DMS53 treated with DMSO at 0.1 percent for 48 hours (cell line): ENCODE results near the gene PARM1.

ENCODE experiments used
- DNase-seq: peaks from one replicate; lab custom pipeline; 2025; ENCODE audit not compliant: unreplicated experiment; lab: John Stamatoyannopoulos, UW

PARM1 gene

DNA sequence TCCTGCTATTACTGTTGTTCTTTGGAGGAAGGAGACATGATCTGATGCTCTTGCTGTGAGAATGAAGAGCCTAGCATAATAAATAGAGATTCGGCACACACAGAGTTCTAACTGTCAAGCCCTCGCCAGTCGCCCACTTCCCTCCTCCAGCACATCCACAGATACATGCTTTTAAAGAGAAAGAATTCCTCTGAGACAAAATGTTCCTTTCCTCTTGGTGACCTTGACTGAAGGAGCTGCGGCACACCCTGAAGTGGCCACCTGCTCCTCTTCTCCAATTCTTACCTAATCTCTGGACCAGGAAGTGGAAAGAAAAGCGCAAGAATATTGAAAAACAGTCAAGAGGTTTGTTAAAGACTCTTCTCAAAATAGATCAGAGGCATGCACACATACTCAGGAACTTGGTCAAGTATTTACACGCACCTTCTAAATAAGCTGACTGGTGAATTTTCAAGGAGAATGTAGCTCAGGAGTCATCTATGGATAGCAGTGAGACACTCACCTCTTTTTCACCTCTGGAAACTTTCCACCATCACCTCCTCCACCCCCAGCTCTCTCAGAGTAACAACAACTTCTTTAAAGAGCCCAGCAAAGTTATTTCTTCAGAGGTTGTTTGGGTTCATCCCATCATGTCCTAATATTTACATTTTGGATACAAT is 95.4 kb downstream of the PARM1 start:
- no peak for DNase-seq

DNA sequence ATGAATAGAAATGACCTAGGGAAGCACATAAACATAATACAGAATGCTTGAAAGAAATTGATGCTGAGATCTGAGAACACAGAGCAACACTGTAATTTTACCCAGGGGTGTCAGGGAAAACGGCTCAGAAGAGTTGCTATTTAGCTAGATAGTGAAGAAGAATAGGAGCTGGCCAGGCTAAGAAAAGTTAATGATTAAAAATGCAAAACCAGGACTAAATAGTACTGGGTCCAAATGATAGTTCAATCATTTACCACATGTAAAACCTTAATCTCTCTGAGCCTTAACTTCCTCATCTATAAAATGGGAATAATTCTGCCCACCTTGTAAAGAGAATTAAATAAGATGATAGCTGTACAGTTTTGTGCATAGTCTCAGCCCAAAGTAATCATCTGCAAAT is 97.1 kb downstream of the PARM1 start:
- DNase-seq: no peak

DNA sequence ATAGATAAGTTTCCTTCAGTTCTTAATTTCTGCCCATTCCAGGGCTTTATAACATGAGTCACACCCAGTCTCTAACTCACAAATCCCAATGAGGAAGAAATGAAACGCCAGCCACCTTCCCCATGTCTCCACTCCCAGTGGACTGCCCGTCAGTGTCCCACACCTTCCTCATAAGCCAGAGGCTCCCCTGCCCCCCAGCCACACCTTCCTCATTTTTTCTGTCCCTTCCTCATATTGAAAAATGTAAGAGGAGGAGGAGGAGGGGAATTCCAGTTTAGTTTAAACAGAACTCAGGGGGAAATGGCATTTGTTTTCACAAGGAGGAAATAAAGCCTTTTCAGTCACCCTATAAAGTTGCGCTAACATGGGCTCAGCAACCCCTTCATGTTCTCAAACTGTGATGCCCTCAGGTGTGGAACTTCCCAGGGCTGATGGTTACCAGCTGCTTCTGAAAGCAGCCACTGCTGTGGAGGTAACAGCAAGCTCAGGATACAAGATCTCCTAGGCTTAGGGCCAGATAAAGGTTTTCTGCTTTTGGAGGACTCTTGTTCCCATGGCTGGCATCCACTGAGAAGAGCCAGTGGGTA is 97.8 kb downstream of the PARM1 start:
- no peak for DNase-seq

DNA sequence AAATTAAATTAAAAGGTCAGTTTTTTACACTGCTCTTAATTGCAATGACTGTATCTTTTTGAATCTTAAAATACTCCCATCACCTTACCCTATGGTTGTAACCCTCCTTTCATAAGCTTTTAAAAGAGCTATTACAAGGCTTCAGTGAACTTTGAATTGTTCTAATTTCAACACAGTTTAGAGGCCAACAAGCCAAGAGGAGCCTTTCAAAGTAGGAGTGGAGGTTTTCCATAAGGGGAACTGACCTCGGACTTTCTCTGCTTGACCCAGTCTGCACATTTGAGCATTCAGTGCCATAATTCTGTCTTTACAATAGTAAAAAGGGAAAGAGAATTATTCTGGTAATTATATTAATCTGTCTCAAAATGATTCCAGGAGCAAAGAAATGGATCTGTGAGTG is 98.9 kb downstream of the PARM1 start:
- no peak for DNase-seq

DNA sequence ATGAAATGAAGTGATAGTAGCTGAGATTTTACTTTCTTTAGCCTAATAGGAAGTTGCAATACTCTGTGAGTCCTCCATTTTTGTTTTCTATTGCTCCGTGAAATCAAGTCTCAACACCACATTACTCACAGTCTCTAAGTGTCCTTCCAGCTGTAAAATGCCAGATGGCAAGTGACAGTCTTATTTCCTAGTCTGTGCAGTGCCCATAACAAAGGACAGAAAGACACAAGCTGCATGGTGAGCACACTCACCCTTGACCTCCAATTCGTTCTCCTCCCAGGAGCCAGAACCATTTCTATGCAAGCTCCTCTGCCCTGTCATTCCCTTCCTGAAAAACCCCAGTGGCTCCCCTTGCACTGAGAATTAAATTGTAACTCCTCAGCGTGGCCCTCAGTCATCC is 101.6 kb downstream of the PARM1 start:
- DNase-seq: no peak

DNA sequence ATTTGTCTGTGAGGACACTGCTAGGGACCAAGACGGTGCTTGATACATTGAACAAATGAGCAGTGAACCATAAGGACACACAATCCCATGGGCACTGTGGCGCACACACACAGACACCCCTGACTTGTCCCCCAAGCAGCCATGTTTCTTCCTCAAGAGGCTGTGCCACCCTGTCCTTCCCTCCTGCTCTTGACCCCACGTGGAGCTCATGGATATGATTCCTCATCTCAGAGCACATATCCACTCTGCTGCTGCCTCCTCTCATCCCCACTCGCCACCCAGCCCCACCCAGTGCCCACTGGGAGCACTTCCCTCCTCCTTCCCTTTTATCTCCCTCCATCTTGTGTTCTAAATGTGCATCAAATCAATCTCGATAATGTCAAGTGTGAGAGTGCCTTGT is 102.4 kb downstream of the PARM1 start:
- no peak for DNase-seq

DNA sequence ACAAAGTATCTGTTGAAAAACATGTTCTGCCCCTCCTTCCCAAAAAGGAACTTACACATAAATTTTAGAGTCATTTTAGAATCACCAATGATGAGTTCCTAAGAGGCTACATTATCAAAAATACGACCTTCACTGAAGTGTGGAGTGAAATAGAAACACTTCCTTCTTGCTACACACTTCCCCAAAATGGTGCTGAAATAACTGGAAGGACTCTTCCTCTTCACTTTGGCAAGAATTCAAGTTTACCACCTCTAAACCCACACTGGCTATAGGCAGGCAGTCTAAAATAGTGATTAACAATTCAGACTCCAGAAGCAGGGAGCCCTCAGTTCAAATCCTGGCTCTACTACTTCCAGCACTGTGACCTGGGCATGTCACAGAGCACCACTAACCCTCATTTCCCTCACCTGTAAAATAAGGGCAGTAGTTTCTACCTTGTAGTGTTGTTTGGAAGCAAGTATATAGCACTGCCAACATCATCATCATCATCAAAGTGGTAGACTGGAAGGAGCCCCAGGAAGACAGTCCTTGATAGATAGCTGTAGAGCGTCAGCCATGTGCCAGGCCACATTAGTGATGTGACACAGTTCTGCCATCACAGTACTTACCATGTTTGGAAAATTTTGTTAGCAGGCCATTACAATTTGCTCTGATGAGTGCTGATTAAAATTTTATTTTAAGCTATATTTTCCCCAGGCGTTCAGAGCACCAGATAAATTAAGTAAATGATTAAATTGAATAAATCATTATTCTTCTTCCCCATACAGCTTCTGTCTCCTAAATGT is 103.3 kb downstream of the PARM1 start:
- DNase-seq: no peak

DNA sequence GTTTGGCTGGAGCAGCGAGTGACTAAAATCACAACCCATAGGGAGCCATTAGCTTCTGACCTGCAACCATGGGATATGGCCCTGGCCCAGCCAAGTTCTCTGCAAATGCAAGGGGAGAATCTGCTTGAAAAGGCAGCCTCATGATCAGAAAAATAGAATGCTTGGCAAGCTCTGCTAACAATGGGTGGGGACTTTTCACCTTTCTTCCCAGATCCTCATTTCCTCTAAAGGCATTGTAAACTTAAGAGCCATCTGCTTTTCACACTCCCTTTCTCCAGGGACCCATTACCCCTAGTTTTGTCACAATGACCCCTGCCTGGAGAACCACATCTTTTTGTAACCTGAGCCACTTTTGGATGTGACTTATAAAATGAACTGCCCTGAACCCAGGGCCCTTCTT is 104.3 kb downstream of the PARM1 start:
- no peak for DNase-seq

DNA sequence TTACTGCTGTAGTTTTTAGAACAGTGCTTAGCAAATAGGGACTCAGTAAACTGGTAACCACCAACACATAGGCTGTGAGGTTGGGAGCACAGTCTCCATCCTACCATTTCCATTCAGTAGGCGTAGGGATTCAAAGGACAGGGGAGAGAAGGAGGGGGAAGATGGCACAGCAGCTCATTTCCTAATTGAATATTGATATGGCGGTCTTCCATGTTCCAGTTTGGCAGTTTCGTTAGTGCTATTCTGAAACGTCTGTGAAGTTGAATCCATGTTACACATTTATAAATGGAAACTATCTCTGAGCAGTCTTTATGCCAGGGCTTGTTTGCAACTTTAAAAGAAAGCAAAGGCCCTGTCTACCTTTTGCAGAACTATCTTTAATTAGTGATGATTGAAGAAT is 105.5 kb downstream of the PARM1 start:
- DNase-seq: no peak

DNA sequence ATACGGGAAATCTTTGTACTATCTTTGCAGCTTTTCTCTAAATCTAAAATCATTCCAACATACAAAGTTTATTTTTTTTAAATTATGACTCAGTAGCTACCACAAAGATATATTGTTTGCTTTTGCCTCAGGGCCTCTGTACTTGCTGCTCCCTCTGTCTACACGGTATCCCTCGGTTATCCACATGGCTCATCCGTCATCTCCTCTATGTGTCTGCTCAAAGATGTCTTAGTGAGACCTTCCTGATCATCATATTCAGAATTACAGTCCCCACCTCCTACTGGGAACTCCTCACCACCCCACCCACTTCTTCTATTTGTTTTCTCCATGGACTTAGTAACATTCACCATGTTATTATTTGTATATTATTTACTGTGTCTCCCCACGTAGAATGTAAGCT is 107.8 kb downstream of the PARM1 start:
- DNase-seq: no peak

DNA sequence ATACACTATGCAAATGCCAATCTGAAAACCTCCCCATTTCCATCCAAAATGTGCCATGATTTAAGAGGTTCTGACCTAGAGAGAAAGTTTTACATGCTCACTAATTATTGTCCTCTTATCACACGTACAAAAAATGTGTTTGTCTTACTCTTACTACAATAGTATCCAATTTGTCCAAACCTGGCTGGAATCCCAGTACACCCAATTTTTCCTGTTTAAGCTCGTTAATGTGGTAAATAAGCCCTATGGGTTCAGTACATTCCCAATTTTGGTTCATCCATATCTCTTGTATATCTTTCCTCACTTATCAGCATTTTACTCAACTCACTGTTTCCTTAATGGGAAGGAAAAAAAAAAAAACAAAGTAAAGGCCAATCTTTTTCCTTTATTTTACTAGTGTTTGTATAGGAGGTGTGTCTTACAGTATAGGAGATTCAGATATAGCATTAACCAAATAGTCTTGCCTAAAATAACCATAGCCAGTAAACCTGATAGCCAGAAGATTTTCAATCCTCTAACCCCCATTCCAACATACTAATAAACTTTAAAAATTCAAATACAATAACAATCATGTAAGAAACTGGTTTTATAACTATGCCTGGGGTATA is 109.8 kb downstream of the PARM1 start:
- no peak for DNase-seq

DNA sequence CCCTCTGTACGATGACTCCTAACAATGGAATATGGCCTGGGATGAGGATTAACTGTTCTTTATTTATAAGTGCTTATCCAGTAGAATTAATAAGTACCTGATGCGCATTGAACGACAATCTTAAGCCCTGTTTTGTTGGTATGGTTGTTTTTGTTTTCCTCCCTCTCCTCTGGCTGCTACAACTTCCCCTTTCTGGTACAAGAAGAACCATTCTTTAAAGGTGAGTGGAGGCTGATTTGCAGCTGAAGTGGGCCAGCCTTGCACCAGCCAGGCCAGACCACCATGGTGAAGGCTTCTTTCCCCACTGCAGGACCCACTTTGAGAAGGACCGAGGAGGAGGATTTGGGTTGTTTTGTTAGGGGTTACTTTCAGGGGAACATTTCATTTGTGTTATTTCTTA is 113.3 kb downstream of the PARM1 start:
- no peak for DNase-seq

DNA sequence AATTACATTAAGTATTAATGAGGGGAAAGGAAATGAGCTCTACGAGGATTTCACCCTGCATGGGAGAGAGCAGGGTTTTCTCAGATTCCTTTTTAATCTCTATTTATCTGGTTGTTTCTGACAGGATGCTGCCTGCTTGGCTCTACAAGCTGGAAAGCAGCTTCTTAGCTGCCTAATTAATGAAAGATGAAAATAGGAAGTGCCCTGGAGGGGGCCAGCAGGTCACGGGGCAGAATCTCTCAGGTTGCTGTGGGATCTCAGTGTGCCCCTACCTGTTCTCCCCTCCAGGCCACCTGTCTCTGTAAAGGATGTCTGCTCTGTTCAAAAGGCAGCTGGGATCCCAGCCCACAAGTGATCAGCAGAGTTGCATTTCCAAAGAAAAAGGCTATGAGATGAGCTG is 113.7 kb downstream of the PARM1 start:
- DNase-seq: no peak

DNA sequence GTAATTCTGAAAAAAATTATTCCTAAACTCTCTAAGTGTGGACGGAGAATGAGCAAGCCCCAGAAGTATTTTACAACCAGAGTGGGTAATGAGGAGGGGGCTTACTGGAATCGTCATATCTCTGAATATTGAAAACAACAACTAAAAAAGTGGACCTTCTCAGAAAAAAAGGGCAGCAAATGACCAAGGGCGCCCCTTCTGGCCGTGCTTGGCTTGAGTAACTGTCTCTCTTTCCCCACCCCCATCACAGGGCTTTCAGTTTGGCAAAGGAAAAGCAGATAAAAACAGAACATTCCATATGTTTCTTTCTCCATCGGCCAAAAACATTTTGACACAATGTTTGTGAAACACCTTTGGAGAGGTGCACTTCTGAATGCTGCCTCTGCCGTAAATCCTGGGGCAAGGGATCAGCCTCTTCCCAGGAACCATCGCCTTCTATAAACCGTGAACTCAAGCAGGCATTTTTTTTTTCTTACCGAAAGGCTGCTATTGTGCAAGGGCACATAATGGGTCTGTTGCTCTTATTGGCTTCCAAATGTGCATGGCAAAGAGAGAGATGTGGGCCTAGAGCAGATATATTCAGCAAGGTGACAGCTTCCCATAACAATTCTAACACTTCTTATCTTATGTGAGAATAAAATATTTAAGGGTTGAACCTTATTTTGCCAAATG is 115.4 kb downstream of the PARM1 start:
- DNase-seq: no peak

DNA sequence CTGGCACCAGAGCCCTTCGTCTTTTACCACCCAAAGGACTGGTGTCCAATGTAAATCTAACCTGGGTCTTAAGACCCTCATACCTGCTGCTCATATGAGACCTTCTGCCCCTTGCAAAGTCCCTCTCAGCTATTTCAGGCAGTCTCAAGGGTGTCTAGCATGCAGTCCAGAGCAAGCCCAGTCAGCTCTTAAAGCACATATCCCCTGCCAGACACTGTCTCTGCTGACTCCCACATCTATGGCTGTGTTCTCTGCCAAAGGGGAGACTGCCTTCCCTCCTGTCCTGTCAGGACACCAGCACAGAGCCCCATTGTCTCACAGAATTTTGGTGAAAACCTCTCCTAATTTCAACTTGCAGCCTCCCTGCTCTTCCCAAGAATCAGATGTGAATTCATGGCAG is 118.5 kb downstream of the PARM1 start:
- DNase-seq: no peak

DNA sequence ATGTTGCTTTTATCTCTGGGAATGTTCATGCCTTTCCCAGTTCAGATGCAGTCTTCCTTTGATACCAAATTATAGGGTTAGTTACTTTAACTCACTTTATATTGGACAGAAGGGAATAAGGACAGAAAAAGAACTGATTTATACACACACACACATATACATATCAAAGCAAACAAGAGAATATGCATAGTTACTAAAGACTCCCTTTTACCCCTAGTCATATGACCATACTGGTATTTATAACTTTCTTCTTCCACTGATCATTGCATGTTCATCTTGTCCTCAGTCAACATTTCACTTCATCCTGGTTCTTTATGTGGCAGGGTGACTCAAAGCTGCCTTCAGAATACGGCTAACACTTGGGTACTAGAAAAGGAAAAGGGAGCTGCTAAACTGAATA is 120.4 kb downstream of the PARM1 start:
- no peak for DNase-seq

DNA sequence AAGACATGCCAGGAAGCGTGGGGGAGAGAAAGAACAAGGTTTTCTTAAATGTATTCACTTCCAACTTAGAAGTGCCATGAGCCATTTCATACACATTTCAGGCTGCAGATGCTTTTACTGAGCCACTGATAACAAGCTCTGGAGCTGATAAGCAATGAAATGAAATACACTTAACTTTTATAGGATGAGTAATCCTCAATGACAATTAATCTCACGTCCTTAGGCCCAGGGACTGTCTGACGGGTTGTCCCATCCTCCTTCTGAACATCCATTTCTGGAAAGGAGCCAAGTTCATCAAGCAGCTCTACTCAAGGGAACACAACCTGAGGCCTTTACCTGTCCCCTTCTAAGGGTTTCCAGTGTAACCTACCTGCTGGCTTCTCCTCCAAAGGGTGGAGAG is 121.2 kb downstream of the PARM1 start:
- DNase-seq: no peak

DNA sequence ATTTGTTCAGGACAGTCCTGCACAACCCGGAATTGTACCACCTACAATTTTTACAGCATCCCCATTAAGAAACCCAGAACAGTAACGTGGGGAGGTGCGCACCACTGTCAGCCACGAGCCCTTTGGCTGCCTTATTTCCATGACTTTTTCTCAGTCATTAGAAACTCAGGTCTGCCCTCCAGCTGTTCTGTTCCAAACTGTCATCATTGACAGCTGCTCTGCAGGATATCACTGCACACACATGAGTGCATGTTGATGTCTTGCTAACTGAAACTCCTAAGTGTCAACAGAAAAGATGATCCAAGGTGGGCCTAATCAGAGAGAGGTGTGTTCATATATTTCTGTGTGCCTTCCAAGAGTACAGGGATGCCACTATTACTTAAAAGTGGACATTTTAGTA is 123.4 kb downstream of the PARM1 start:
- no peak for DNase-seq

DNA sequence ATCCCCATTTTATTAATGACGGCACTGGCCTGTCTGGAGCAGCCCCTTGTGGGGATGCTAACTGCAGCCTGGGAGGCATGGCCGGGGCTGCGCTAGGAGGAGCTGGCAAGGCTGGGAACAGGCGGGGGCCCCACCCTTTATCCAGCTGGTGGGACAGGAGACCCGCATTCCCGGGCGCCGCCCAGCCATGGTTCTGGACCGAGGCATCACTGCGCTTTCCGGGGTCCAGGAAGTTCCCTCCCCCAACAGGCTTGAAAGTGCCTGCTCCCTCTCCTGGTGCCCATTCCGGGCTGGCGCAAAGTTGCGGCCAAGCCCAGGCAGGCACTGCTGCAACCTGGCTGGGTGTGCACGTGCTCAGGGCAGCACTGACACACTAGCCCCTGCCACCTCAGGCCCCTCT is 124.5 kb downstream of the PARM1 start:
- no peak for DNase-seq

DNA sequence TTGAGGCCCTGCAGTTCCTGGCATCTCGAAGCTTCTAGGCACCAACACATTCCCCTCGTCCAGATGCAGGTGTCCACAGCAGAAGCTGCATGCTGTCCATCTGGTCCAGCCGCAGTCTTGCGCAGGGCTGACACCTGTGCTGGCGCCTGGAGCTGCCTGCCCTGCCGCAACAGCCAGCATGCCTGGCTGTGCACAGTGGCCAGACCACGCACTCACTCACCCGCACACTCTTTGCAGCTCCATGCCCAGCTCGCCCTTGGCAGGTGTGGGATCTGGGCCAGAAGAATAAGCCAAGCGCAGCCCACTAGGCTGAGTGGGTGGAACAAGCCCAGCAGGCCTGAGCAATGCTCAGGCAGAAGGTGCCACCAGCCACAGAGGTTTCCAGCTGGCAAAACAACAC is 125.6 kb downstream of the PARM1 start:
- DNase-seq: no peak

DNA sequence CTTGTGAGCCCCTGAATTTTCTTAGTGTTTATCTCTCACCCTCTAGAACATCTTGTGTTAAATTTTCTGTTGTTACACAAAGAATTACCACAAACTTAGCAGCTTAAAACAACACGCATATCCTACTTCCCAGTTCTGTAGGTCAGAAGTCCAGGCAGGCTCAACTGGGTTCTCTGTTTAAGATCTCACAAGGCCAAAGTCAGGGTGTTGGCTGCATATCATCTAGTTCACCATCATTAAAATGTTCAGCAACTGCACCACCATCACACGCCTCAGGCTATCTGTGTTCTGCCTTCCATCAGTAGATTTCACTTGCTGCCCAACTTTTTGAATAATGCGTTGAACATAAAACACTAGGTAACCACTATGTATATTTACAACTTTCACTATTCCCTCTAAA is 130.5 kb downstream of the PARM1 start:
- no peak for DNase-seq

DNA sequence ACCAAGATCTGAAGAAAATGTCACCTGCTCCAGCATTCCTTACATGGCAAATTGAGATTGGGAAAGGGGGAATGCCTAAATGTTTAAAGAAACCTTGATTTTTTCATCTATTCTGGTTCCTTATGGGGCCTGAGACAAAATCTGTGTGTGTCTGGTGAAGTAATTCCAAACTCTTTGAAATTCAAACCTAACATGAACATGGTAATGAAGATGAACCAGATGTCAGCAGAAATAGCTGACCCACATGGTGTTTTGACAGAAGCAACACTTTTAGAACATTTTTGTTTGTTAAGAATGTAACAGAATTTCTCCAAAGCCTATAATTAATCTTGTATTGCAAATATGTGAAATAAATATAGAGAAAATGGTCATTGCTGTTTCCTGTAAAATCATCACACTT is 133.0 kb downstream of the PARM1 start:
- no peak for DNase-seq
